ENCODE results near the gene NT5DC3.
"Not testable (repeated sequence)": the region's sequence is repeated elsewhere in the genome, so short reads cannot be mapped to it uniquely, and the experiment has no call there.

Gene NT5DC3

DNA sequence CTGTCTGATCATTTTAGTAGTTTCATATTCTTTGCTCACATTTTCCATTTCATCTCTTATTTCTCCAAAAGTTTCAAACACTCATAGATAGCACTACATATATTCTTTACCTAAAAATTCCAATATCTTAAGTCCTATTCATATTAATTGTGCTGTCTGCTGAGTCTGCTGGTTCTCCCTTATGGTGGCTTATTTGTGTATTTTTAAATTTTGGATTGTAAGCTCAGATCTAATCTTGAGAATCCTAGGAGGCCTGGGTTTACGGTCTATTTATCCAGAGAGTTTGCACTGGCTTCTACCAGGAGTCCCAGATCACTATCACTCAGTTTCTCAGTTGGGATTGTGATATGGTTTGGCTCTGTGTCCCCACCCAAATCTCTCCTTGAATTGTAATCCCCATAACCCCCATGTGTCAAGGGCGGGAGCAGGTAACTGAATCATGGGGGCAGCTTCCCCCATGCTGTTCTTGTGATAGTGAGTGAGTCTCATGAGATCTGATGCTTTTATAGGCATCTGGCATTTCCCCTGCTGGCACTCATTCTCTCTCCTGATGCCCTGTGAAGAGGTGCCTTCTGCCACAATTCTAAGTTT, 10.2 kb downstream of the NT5DC3 start:
- DNase-seq: no peak

DNA sequence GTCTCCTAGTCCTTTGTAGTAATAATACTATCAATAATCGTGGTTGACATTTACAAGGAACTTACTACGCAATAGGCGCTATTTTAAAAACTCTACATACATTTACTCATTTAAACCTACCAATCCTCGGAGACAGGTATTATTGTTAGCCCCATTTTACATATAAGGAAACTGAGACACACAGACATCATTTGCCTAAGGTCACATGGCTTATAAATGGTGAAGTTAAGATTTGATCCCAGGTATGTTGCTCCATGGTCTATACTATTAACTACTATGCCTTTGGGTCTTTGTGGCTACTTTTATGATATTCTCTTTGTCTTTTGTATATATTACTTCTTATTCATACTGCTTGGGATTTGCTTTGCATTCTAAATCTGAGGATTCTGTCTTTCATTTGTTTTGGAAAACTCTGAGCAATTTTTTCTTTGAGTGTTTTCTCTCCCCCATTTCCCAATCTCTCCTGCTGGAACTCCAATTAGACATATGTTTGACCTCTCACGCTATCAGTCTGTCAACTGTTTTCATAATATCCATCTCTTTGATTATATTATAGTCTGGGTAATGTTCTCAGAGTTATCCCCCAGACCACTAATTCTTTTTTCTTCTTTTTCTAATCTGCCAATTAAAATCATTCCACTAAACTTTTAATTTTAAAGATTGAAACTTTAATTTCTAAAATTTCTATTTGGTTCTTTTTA, 10.9 kb downstream of the NT5DC3 start:
- DNase-seq: no peak

GRCh38 chr12:103829092-103829491, 11.9 kb downstream of the NT5DC3 start:
- DNase-seq: no peak

DNA sequence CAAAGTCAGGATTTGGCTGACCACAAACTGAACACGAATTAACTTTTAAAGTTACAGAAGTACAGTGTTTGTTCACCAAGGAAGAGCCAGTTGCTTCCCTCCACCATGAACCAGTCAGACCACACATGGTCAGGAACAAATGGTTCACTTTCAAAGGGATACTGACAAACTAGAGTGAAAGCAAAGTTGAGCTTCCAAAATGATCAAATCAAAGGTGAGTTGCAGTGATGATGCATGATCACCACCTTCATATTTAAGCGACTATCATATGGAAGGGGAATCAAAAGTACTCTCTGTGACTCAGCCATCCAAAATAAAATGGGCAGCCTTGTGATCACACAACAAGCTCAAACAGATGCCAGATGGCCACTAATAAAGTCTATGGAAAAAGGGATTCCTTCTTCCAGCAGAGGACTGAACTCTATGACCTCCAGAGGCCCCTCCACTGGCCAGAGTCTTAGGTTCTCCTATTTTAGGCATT, 13.1 kb downstream of the NT5DC3 start:
- no peak for DNase-seq

GRCh38 chr12:103824845-103825244, 16.2 kb downstream of the NT5DC3 start:
- DNase-seq: no peak

DNA sequence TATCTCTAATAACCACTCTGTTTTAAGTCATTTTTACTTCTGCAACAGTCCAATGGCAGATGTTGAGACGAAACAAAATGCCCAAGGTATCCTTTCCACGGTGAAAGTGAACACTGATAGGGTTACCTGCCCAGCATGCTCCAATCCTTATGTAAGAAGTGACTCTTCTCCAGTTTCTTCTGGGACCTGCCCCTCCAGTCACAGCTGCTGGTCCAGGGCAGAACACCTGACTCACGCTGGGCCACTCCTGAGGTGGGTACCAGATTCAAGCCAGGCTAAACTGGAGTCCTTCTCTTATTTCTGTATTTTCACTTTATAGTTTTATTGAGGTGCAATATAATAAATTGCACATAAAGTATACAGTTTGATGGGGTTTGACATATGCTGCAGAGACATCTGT, 16.7 kb downstream of the NT5DC3 start:
- no peak for DNase-seq

DNA sequence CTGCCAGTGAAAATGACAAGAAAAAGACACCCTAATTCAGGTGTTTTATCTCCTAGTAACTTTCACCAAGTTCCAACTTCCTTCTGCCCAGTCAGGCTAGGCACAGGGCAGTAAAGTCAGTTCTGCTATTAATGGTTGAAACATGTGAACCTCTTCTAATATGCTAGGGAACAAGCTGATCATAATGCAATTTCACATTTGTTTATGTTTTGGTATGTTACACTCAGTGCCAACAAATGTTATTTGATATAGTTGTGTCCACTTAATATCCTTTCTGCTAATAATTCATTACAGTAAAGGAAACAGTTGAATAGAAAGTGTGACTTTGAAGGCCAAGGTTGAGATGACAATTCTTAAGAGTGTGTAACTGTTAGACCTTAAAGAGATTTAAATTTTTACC, 17.2 kb downstream of the NT5DC3 start:
- no peak for DNase-seq

- DNase-seq: no peak
Observed at GRCh38 chr12:103821773-103822172, 19.3 kb downstream of the NT5DC3 start.

DNA sequence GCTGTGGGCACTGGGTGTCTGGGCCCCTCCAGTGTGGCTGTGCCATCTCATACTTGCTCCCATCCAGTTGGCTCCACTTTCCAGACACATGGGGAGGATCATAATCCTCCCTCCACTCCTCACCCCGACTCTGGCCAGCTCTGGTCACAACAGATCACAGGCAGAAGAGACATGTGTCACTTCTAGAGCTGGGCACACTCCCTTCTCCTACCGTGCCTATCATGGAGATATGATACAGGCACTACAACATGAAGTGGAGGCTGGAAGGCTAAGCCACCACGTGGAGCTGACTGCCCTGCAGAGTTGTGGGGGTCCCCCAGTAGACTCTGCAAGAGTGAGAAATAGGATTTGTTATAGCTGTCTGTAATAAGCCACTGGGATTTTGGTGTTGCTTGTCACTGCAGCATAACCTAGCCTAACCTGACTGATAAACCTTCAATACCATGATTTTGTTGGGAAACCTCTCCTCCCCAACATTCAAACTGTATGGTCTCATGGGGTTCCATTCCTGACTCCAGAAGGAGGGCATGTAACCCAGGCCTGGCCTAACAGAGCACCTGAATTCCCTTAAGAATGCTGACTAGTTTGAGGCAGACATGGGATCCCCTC, 20.0 kb downstream of the NT5DC3 start:
- DNase-seq: no peak

GRCh38 chr12:103820361-103820760, 20.7 kb downstream of the NT5DC3 start:
- no peak for DNase-seq

DNA sequence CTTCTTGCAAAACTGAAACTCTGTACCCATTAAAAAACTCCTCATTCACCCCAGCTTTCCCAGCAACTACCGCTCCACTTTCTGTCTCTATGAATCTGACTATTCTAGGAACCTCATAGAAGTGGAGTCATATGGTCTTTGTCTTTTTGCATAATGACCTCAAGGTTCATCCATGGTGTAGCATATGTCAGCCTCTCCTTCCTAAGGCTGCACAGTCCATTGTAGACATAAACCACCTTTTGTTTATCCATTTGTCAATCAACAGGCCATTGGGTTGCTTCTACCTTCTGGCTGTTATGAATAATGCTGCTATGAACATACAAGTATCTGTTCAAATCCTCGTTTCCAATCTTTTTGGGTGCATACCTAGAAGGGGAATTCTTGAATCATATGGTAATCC, 21.1 kb downstream of the NT5DC3 start:
- no peak for DNase-seq

GRCh38 chr12:103819312-103819711, 21.7 kb downstream of the NT5DC3 start:
- DNase-seq: no peak

DNA sequence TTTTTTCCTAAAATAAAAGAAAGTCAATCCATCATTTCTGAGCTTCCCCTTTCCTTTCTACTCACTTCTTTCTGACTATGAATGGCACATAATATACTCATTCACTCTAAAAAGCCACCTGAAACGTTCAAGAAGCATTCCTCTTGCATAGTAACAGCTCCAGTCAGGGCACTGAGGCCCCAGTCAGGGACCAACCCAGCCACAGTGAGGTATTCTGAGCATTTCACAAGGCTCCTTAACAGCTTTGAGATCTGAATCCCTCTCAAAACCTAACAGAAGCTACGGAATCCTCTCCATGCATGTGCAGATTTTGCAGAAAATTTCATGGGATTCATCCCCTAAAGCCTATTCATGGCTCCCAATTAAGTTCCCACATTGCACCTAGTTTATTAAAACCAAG, 23.2 kb downstream of the NT5DC3 start:
- DNase-seq: no peak

DNA sequence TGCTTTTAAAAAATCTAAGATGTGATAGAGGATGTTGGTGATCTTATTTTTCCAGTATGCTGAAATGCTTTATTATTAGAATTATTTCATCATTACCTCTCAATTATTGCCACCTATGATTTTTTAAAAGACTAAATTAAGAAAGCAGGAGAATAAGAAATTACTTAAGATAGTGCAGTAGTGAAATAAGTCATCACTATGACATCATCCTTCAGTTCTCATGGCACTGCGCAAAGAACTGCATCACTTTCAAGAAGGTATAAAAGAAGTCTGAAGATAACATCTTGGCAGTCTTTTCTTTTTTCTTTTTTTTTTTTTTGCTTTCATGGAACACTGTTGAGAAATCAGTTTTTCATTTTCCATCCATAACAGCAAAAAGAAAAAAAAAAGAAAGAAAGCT, 24.4 kb downstream of the NT5DC3 start:
- DNase-seq: no peak

- DNase-seq: no peak
Observed at GRCh38 chr12:103814436-103814835, 26.6 kb downstream of the NT5DC3 start.

DNA sequence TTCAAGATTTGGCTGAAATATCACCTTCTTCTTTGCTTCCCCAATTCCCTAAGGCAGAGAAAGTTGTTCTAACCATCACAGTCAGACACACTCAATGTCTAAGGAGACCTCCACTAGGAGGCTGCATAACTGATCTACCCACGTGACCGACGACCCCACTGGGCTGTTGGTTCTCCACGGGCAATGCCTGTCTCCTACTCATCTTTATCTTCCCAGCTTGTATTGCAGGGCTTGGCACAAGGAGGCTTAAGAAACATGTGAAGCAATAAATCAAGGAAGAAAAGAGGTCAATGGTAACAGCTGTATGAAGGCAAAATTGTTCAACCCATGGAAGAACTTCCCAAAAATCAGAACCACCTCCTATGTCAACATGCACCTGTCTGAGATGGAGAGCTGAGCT, 27.1 kb downstream of the NT5DC3 start:
- DNase-seq: no peak

DNA sequence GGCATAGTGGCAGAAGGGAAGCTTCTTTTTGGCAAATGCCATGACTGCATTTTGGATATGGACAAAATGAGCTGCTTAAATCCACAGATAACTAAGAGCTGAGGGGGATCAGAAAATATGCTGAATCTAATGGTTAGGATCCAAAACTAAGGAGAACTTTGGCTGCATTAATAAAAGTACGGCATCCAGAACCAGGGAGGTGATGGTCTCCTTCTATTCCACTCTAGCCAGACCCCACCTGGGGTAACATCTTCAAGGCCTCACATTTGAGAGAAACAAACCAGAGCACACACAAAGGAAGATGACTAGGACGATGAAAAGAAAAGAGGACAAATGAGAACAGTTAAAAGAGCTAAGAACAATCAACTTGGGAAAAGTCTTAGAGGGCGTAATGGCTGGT, 27.6 kb downstream of the NT5DC3 start:
- no peak for DNase-seq

DNA sequence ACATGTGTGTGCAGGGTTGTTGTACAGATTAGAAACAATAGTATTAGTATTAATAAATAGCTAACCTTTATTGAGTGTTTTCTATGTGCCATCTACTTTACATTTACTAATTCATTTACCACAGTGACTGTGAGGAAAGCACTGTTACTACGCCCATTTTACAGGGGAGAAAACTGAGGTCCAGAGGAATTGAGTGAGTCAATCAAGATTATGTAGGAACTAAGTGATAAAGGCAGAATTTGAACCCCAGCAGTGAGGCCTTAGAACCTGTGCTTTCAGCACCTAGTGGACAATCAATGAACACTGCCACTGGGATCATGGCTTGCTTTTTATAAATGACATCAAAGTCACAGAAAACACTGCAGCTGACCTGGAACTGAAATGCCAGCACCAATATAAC, 28.2 kb downstream of the NT5DC3 start:
- no peak for DNase-seq

DNA sequence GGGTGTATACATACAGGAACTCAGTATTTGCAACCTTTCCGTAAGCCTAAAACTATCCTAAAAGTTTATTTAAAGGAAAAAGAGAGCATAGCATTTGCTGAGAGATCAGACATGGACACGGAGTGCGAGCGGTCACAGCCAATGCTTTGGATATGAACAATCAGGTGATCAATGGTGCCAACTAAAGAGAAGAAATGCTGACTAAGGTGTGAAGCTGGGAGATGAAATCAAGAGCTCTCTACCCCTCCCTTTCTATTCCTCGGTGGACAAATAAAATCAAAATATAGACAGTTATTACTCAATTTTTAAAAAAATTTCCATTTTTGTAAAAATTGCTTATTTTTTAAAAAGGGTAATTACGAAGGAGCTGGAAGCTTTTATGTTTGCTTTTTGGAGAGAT, 29.2 kb downstream of the NT5DC3 start:
- DNase-seq: no peak

DNA sequence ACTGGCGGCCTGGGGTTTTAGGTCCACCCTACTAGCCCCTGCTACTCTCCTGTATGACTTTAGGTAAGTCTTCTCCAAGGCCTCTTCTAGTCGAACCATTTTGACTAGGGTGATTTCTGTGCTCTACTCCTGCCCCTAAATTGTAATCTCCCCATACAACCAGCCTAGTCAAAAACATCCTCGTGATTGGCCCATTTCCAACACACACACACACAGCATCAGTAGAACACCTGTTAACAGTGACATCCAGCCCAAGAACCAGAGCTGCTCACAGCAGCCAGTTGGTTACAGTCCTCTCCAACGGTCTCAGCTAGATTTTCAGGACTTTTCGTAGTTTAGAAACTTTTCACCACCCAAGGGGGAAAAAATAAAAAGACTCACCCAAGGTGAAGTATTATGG, 30.9 kb downstream of the NT5DC3 start:
- no peak for DNase-seq

GRCh38 chr12:103809639-103810038, 31.4 kb downstream of the NT5DC3 start:
- DNase-seq: not testable (repeated sequence)

DNA sequence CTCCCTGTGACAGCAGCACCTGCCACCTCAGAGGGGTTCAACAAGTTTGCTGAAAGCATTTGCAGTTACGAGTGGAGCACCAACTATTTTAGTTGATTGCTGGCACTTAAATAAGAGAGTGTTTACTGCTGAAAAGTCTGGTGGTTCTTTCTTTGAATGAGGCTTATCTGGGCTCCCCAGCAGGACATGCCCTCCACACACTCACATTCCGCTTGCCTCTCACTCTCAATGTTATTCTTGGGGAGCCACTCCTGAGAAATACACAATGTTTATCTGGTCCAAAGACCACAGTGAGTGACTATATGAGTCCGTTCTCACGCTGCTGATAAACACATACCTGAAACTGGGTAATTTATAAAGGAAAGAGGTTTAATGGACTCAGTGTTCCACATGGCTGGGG, 31.9 kb downstream of the NT5DC3 start:
- DNase-seq: no peak

- no peak for DNase-seq
Observed at GRCh38 chr12:103808239-103808880, 32.7 kb downstream of the NT5DC3 start.
